Heart left ventricle (tissue), 16 donors: ENCODE measurements around the gene PRMT1. TPM values are rescaled to one million over a fixed set of nuclear protein-coding genes. Genes with fewer than 3 reads are reported as not detected.

Experiments
- ATAC-seq, 4 donors: fragments of 200-7000 bp; cut with Tn5 transposase; one replicate each; pipeline ENCODE4 v1.9.1; 2020 to 2022; ENCODE audit warnings: moderate library complexity in 4 of 4, mild to moderate bottlenecking in 3 of 4, moderate number of reproducible peaks in 1 of 4
- DNase-seq, 5 donors: peaks; one replicate each; pipeline ENCODE4 v3.0.0-alpha.2; 2020
- H3K27ac ChIP-seq, 12 donors: fragments of 200-600 bp; sonication (generic) in 4 of 12; one replicate each; pipeline versions ENCODE4 v1.5.0 to v1.8.0; 2016 to 2022; ENCODE audit warnings: mild to moderate bottlenecking in 2 of 12
- H3K27me3 ChIP-seq, 9 donors: fragments of 200-600 bp; sonication (generic) in 2 of 9; one replicate each; pipeline versions ENCODE4 v1.5.1 to v1.8.0; 2016 to 2022; ENCODE audit warnings: mild to moderate bottlenecking in 3 of 9
- H3K36me3 ChIP-seq, 9 donors: fragments of 200-600 bp; sonication (generic) in 2 of 9; one replicate each; pipeline versions ENCODE4 v1.5.0 to v1.8.0; 2018 to 2022; ENCODE audit warnings: mild to moderate bottlenecking in 2 of 9
- H3K4me1 ChIP-seq, 12 donors: fragments of 200-600 bp; sonication (generic) in 4 of 12; one replicate each; pipeline versions ENCODE4 v1.5.0 to v1.8.0; 2016 to 2022; ENCODE audit warnings: mild to moderate bottlenecking in 3 of 12
- H3K4me3 ChIP-seq, 12 donors: fragments of 200-600 bp; sonication (generic) in 4 of 12; one replicate each; pipeline versions ENCODE4 v1.5.0 to v1.8.0; 2017 to 2022; ENCODE audit warnings: mild to moderate bottlenecking in 9 of 12, moderate library complexity in 4 of 12
- H3K9me3 ChIP-seq, 12 donors: fragments of 200-600 bp; sonication (generic) in 4 of 12; one replicate each; pipeline versions ENCODE4 v1.5.0 to v1.8.0; 2016 to 2022; ENCODE audit warnings: mild to moderate bottlenecking in 1 of 12
- POLR2A ChIP-seq, 2 donors: fragments of 450-650 bp; IDR thresholded peaks; one replicate each; pipeline ENCODE4 v1.6.1; 2017; ENCODE audit warnings: antibody characterized with exemption in 2 of 2, mild to moderate bottlenecking in 2 of 2, moderate library complexity in 2 of 2
- WGBS, 4 donors: extraction: QIAGEN DNeasy Blood & Tissue Kit in 2 of 4; methylation state at CpG; one replicate each; pipeline versions ENCODE4 v1.1.5 to v1.1.7; 2013 to 2018; 5-methylcytosine and 5-hydroxymethylcytosine counted together
- intact Hi-C, 10 donors: fragments of 100-400 bp; cut with DNase I; formaldehyde crosslinking; loops; one replicate each; pipeline versions ENCODE4 v1.11.1 to v1.14.2; 2022
- polyA plus RNA-seq, 2 donors: library from polyadenylated mRNA; stranded (reverse); fragments of 200-250 nt; gene quantifications; one replicate each; pipeline ENCODE4 v1.2.3, GENCODE V29; 2013
- total RNA-seq, 9 donors: library from RNA; depleted of rRNA in 2 of 9; stranded (reverse); fragments of >200 nt in 2 of 9; fragmentation: NEBNext Ultra II Directional in 3 of 9; extraction: Animal tissue kit (Norgen Biotek cat#: 25700) in 3 of 9; gene quantifications; one replicate each; pipeline versions ENCODE4 v1.1.0 to v1.2.4, GENCODE V29; 2016 to 2023
- TF ChIP-seq, protein P1 (sequence below), 12 donors: fragments of 200-600 bp; sonication (generic) in 4 of 12; IDR thresholded peaks; one replicate each; pipeline versions ENCODE4 v1.5.0 to v1.8.0; 2018 to 2022; ENCODE audit warnings: antibody characterized with exemption in 12 of 12, mild to moderate bottlenecking in 5 of 12
- donor health status: ischemic (EF 13 %, LVEDD 7.1; RV severe dilation, severe dysfunction).
- donor health status: healthy with polysubstance abuse.
- donor health status: DM: no; HTN: yes; CAD: no.
- donor health status: DM: no; HTN: no; CAD: no.
- donor health status: ischemic (EF 25% LVEDD 6.9; RV normal size, moderate dysfunction).
- donor health status: ischemic (EF 25% LVEDD 5.7; RV mildly dilated, moderate dysfunction).
- donor health status: healthy.
- donor health status: DM: yes; HTN: yes; CAD: no.
- donor health status: ischemic (EF 35%, LVEDD 5.7; RV mildly dilated, moderate dysfunction).
- donor health status: nonischemic (EF 11% LVEDD 7.7; RV severe dilation, severe dysfunction).
- donor health status: DM: yes; HTN: yes; CAD: no.
- donor health status: PGD.
- donor health status: ischemic (EF 29% LVEDD 5.4; RV normal size, mild dysfunction).
- donor health status: nonischemic (EF 23%, LVEDD 6.1; RV moderate dilation, normal function).

PRMT1 gene
- total and polyA plus RNA-seq, 11 donors = 106 to 283 (median 124) TPM

DNA sequence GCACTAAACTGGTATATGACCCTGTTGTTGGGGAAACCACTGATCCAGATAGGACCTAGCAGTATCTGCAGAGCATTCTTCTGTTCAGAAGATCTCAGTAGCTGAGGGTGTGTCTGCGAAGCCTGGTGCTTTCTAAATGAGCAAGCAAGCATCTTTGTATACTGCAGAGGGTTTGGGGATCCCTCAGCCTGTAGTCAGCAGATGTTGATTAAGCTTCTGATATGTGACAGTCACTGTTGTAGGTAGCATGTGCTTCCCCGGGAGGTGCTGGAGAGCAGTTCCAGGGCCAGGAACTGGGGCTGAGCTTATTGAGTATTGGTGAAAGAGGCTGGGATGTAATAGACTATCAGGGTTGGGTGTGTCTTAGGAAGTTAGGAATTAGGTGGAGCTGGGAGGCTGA, 33.6 kb upstream of the PRMT1 start:
- Histone ChIP-seq H3K4me1 (peaks cover 3 to 51% (median 34%) of the 10 kb centered on the region in 12 donors), H3K27ac (no peak overlapping the region), H3K27me3 (no peaks in the 10 kb centered on the region), H3K4me3 (peak overlapping the region in 6 of 12 donors; percentile 77 to 100 (median 94)), H3K36me3 (peaks cover 0 to 42% (median 27%) of the 10 kb centered on the region in 9 donors), H3K9me3 (no peaks in the 10 kb centered on the region)
- DNase-seq = no peak
- TF ChIP-seq, protein P1, sequence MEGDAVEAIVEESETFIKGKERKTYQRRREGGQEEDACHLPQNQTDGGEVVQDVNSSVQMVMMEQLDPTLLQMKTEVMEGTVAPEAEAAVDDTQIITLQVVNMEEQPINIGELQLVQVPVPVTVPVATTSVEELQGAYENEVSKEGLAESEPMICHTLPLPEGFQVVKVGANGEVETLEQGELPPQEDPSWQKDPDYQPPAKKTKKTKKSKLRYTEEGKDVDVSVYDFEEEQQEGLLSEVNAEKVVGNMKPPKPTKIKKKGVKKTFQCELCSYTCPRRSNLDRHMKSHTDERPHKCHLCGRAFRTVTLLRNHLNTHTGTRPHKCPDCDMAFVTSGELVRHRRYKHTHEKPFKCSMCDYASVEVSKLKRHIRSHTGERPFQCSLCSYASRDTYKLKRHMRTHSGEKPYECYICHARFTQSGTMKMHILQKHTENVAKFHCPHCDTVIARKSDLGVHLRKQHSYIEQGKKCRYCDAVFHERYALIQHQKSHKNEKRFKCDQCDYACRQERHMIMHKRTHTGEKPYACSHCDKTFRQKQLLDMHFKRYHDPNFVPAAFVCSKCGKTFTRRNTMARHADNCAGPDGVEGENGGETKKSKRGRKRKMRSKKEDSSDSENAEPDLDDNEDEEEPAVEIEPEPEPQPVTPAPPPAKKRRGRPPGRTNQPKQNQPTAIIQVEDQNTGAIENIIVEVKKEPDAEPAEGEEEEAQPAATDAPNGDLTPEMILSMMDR (IDR thresholded peaks at IDR 0.05) = no peak
- TF ChIP-seq POLR2A (IDR thresholded peaks at IDR 0.05) = no peak
- intact Hi-C loops = loop anchor here in 2 of 10 donors (5.0 to 10.0 kb wide), 2 partner anchors 191 to 1019 kb away; partner anchors contain the start of genes ALDH16A1 (in 1 of the 2) and PIH1D1 (in 1 of the 2)
- ATAC-seq = no peak
- 72 to 75% (median 74%) methylated on average over 2 of the region's 2 CpGs for WGBS, 4 donors

DNA sequence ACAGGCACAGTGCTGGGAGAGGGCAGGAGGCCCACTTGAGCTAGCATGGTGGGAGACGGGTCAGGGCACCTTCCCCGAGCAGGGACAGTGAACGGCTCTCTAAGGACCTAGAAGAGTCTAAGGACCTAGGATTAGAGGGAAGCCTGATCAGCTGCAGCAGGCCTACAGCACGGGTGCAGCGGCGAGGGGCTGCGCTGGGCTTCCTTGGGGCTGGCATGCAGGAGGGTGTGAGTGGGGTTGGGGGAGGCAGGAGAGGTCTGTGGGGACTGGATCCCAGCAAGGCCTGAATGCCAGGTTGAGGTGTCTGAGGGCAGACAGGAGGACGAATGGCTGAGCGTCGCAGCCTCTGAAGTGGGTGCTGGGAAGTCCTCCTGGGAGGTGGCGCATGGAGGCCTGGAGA, 31.5 kb upstream of the PRMT1 start:
- ATAC-seq (no peak), DNase-seq (no peak)
- no peaks in the 10 kb centered on the region for H3K27me3 ChIP-seq
- intact Hi-C loops = loop anchor here in 1 of 10 donors (10.0 kb wide), 1 partner anchor 1021 kb away; no protein-coding TSS in a partner anchor
- WGBS, 4 donors = 88 to 94% (median 92%) methylated on average over 10 to 11 of the region's 11 CpGs
- H3K4me3 ChIP-seq = no peak overlapping the region
- H3K4me1 ChIP-seq = peaks cover 3 to 39% (median 27%) of the 10 kb centered on the region in 12 donors
- peaks cover 0 to 58% (median 44%) of the 10 kb centered on the region in 9 donors for H3K36me3 ChIP-seq
- no peak overlapping the region for H3K27ac ChIP-seq
- TF ChIP-seq POLR2A (IDR thresholded peaks at IDR 0.05) = no peak
- TF ChIP-seq, protein P1 (IDR thresholded peaks at IDR 0.05) = no peak
- H3K9me3 ChIP-seq = no peaks in the 10 kb centered on the region

DNA sequence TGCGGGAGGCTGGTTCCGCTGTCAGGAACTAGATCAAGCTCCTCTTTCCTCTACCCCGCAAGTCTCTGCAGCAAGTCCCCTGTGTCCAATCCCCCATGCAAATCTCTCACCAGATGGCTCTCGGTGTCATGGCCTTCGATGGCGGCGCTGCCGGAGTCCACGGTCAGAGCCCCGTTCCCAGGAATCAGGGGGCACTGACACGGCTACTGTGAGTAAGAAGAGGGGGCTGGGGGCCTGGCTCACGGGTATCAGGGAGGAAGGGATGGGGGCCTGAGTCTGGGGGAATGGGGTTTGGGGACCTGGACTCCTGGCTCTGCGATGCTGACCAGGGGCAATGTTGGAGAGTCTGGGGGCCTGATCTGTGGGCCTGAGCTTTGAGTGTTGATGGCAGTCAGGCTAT, 31.1 kb upstream of the PRMT1 start:
- 81 to 93% (median 92%) methylated on average over 6 to 13 of the region's 13 CpGs for WGBS, 4 donors
- Histone ChIP-seq H3K4me1 (peaks cover 3 to 37% (median 26%) of the 10 kb centered on the region in 12 donors), H3K36me3 (peaks cover 0 to 61% (median 46%) of the 10 kb centered on the region in 9 donors), H3K27ac (no peak overlapping the region), H3K4me3 (no peak overlapping the region), H3K27me3 (no peaks in the 10 kb centered on the region), H3K9me3 (no peaks in the 10 kb centered on the region)
- TF ChIP-seq, protein P1 (IDR thresholded peaks at IDR 0.05) = no peak
- TF ChIP-seq POLR2A (IDR thresholded peaks at IDR 0.05) = no peak
- no peak for ATAC-seq
- DNase-seq = no peak
- intact Hi-C loops = loop anchor here in 1 of 10 donors (10.0 kb wide), 1 partner anchor 1021 kb away; no protein-coding TSS in a partner anchor

DNA sequence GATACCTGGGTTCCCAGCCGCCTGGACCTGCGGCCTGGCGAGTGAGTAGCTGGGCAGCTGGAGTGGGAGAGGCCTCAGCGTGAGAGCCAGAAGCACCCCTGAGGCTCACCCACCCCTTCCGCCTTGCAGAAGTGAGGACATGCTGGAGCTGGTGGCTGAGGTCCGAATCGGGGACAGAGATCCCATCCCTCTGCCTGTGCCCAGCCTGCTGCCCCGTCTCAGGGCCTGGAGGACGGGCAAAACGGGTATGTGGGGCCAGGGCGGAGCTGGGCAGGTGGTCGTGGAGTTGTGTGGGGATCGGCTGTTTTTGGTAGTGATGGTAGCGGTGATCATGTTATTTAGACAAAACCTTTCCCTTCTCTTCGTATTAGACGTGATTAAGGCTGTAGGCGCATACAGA, 30.5 kb upstream of the PRMT1 start:
- Histone ChIP-seq H3K36me3 (peaks cover 0 to 67% (median 52%) of the 10 kb centered on the region in 9 donors), H3K4me3 (no peak overlapping the region), H3K27ac (no peak overlapping the region), H3K9me3 (no peaks in the 10 kb centered on the region), H3K27me3 (no peaks in the 10 kb centered on the region), H3K4me1 (peaks cover 3 to 32% (median 23%) of the 10 kb centered on the region in 12 donors)
- TF ChIP-seq, protein P1 (IDR thresholded peaks at IDR 0.05) = no peak
- TF ChIP-seq POLR2A (IDR thresholded peaks at IDR 0.05) = no peak
- WGBS, 4 donors = 91 to 94% (median 92%) methylated on average over 14 to 17 of the region's 17 CpGs
- no peak for ATAC-seq
- no peak for DNase-seq
- intact Hi-C loops = loop anchor here in 1 of 10 donors (10.0 kb wide), 1 partner anchor 1022 kb away; no protein-coding TSS in a partner anchor
